OCI-LY3 (cell line): ENCODE results near the gene RIN3.

Experiments
- H2AFZ ChIP-seq: fragments of 200-600, 300-600 bp; shearing (Covaris generic); 2 replicates; pipeline ENCODE4 v1.6.0; 2014; ENCODE audit warnings: antibody characterized with exemption, low read depth, low read length
- H3K27ac ChIP-seq: fragments of 200-600, 300-600 bp; sonication (generic); 2 replicates; pipeline ENCODE4 v1.5.1; 2014; ENCODE audit warnings: mild to moderate bottlenecking, low read length, moderate library complexity, mixed read lengths
- H3K27me3 ChIP-seq: fragments of 200-600, 300-600 bp; sonication (generic); 2 replicates; pipeline ENCODE4 v1.6.1; 2014; ENCODE audit warnings: low read depth, low read length, mixed read lengths
- H3K36me3 ChIP-seq: fragments of 200-600, 300-600 bp; sonication (generic); replicated peaks from 2 replicates; pipeline ENCODE3; 2014; ENCODE audit warnings: low read depth, low read length, mixed read lengths
- H3K4me1 ChIP-seq: fragments of 300-600, 200-600 bp; sonication (generic); 2 replicates; pipeline ENCODE4 v1.6.1; 2014; ENCODE audit warnings: low read length, mixed read lengths
- H3K4me2 ChIP-seq: fragments of 200-600, 300-600 bp; sonication (generic); 2 replicates; pipeline ENCODE4 v1.6.1; 2014; ENCODE audit warnings: low read length, mixed read lengths
- H3K4me3 ChIP-seq: fragments of 300-600, 200-600 bp; sonication (generic); 2 replicates; pipeline ENCODE4 v1.5.1; 2014; ENCODE audit warnings: antibody characterized with exemption, mild to moderate bottlenecking, low read length, moderate library complexity
- H3K79me2 ChIP-seq: fragments of 300-600, 200-600 bp; shearing (Covaris generic); 2 replicates; pipeline ENCODE4 v1.6.1; 2014; ENCODE audit warnings: mild to moderate bottlenecking, low read length, mixed read lengths
- H3K9ac ChIP-seq: fragments of 300-600, 200-600 bp; shearing (Covaris generic); 2 replicates; pipeline ENCODE4 v1.6.0; 2014; ENCODE audit warnings: mild to moderate bottlenecking, low read length, moderate library complexity
- H3K9me3 ChIP-seq: fragments of 200-600, 300-600 bp; shearing (Covaris generic); 2 replicates; pipeline ENCODE4 v1.6.1; 2014; ENCODE audit warnings: low read length, mixed read lengths; ENCODE audit not compliant: insufficient read depth
- H4K20me1 ChIP-seq: fragments of 200-600, 300-600 bp; sonication (generic); 2 replicates; pipeline ENCODE4 v1.6.1; 2016; ENCODE audit warnings: low read length, mixed read lengths; ENCODE audit not compliant: insufficient read depth
- EZH2phosphoT487 ChIP-seq: fragments of 200-600 bp; shearing (Covaris generic); IDR thresholded peaks from 2 replicates; pipeline ENCODE4 v1.6.1; 2018; ENCODE audit warnings: antibody characterized with exemption, mixed run types, low read depth
- TF ChIP-seq, protein P1 (sequence below): fragments of 200-600, 300-600 bp; sonication (generic); IDR thresholded peaks from 2 replicates; pipeline ENCODE4 v1.5.1; 2014; ENCODE audit warnings: antibody characterized with exemption, low read length, low read depth

RIN3 gene

DNA sequence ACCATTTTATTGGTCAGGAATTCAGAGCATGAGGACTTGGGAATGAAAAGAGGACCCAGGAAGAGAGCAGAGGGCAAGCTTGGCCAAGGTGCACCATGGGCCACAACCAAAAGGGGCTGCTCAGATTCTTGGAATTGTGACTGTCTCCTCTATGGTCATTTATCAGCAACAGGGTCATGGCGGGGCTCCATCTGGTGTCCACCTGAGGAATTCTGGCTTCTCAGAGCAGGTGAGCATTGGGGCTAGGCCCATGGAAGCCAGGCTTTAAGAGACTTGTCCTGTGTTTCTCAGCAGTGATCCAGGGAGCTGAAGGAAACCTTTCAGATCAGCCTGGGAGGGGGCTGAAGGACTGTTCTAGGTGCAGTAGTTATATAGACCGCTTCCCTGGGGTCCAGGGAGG is 2.6 kb upstream of the RIN3 start:
- H3K4me2 ChIP-seq = no peak overlapping the region
- no peak overlapping the region for H2AFZ ChIP-seq
- H3K79me2 ChIP-seq = no peaks in the 10 kb centered on the region
- no peaks in the 10 kb centered on the region for H4K20me1 ChIP-seq
- H3K36me3 ChIP-seq = no peaks in the 10 kb centered on the region
- peaks cover 42% of the 10 kb centered on the region for H3K4me1 ChIP-seq
- H3K9ac ChIP-seq = no peak overlapping the region
- no peak overlapping the region for H3K4me3 ChIP-seq
- no peak overlapping the region for H3K27ac ChIP-seq
- no peak for TF ChIP-seq EZH2phosphoT487
- TF ChIP-seq, protein P1, sequence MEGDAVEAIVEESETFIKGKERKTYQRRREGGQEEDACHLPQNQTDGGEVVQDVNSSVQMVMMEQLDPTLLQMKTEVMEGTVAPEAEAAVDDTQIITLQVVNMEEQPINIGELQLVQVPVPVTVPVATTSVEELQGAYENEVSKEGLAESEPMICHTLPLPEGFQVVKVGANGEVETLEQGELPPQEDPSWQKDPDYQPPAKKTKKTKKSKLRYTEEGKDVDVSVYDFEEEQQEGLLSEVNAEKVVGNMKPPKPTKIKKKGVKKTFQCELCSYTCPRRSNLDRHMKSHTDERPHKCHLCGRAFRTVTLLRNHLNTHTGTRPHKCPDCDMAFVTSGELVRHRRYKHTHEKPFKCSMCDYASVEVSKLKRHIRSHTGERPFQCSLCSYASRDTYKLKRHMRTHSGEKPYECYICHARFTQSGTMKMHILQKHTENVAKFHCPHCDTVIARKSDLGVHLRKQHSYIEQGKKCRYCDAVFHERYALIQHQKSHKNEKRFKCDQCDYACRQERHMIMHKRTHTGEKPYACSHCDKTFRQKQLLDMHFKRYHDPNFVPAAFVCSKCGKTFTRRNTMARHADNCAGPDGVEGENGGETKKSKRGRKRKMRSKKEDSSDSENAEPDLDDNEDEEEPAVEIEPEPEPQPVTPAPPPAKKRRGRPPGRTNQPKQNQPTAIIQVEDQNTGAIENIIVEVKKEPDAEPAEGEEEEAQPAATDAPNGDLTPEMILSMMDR = no peak
- H3K9me3 ChIP-seq = no peaks in the 10 kb centered on the region
- peaks cover 33% of the 10 kb centered on the region for H3K27me3 ChIP-seq

DNA sequence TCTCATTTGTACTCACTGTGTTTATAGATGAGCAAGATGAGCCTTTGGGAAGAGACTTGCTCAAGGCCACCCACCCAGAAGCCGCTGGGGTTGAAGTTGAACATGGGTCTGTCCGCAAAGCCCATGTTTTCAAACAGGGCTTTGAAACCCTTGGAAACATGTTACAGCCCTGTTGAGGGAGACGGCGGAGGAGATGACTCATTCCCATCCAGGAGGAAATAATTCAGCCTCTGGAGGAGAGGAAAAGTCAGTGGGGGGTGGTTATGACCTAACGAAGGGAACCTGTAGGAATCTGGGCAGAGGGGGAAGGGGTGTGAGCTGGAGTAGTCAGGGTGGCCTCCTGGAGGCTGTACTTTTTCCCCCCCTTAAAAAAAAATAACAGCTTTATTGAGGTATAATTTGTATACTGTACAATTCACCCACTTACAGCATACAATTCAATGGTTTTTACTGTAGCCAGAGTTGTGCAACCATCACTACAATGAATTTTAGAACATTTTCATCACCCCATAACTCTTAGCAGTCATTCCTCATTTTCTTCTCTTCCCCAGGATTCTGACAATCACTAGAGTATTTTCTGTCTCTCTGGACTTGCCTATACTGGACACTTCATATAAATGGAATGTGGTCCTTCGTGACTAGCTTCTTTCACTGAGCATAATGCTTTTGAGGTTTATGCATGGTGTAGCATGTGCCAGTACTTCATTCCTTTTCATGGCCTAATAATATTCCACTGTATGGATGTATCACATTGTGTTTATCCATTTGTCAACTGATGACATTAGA is 1.9 kb upstream of the RIN3 start:
- H3K36me3 ChIP-seq = no peaks in the 10 kb centered on the region
- peaks cover 26% of the 10 kb centered on the region for H3K27me3 ChIP-seq
- no peaks in the 10 kb centered on the region for H3K9me3 ChIP-seq
- no peaks in the 10 kb centered on the region for H4K20me1 ChIP-seq
- no peak overlapping the region for H3K9ac ChIP-seq
- H3K4me3 ChIP-seq = no peak overlapping the region
- TF ChIP-seq, protein P1 = no peak
- TF ChIP-seq EZH2phosphoT487 = no peak
- no peak overlapping the region for H3K27ac ChIP-seq
- no peak overlapping the region for H3K4me2 ChIP-seq
- H3K4me1 ChIP-seq = peaks cover 42% of the 10 kb centered on the region
- H3K79me2 ChIP-seq = no peaks in the 10 kb centered on the region
- no peak overlapping the region for H2AFZ ChIP-seq

DNA sequence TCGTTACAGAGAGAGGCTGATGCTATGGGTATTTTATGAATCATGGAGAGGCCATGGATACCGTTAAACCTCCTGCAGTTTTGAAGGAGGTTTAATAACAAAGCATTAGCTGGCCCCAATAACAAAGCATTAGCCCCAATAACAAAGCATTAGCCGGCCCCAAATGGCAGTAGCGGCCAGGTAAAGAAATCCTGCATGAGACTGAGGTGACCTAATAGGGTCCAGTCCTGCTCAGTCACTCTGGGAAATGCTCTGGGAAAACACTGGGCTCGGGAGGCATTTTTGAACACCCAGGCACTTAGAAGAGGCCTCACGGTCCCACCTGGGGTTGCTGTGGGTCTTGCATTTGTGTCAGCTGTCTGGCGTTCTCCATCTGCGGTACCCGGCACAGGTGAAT is 776 bp upstream of the RIN3 start:
- Histone ChIP-seq H3K36me3 (no peaks in the 10 kb centered on the region), H3K9ac (peak overlapping the region; percentile 78), H4K20me1 (no peaks in the 10 kb centered on the region), H3K27ac (no peak overlapping the region), H3K4me2 (peak overlapping the region; percentile 85), H2AFZ (peak overlapping the region; percentile 48; the same call in 1 of the 2 replicates), H3K4me3 (peak overlapping the region; percentile 84), H3K79me2 (no peaks in the 10 kb centered on the region), H3K4me1 (peaks cover 33% of the 10 kb centered on the region), H3K27me3 (peaks cover 26% of the 10 kb centered on the region), H3K9me3 (no peaks in the 10 kb centered on the region)
- no peak for TF ChIP-seq EZH2phosphoT487
- TF ChIP-seq, protein P1 = no peak

DNA sequence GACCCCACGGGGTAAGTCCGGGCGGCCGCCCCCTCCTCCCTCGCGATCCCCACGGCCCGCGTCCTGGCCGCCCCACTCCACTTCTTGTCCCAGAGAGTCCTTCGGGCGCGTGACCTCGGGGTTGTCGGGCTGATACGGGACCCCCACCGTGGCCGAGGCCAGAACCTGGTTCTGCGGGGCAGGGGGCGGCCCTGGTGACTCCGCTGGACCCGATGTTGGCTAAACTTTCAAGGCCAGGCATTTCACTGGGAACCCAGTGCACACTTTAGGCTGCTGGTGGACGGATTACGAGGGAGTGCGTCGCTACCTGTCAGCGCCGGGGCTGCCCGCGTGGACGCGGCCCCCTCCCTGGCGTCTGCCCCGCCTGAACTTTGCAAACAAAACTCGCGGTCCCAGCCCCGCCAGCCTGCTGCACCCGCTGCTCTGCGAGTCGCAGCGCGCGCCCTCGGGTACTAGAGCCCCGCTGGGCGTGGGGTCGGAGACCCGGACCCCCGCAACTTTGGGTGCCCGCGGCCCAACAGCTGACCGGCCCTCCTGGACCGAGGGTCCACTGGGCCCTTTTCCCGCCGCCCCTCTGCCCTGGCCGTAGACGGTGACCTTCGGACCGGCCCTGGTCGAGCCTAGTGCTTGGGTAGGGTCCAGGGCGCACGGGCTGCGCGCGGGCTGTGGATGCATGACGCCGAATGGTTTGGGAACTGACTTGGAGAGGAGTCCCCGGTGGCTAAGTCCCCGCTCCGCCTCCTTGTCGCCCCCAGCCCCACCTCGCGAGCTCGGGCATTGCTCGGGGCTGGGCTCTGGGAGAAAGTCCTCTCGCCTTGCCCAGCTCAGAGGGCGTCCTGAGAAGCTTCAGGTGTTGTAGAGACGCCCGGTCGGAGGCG is 624 bp downstream of the RIN3 start:
- Histone ChIP-seq H3K9me3 (no peaks in the 10 kb centered on the region), H3K9ac (peak overlapping the region; percentile 78), H3K4me1 (peaks cover 32% of the 10 kb centered on the region), H3K4me3 (peak overlapping the region; percentile 84), H2AFZ (peak overlapping the region; percentile 78), H3K4me2 (peak overlapping the region; percentile 85), H3K27me3 (peaks cover 17% of the 10 kb centered on the region), H4K20me1 (no peaks in the 10 kb centered on the region), H3K27ac (no peak overlapping the region), H3K79me2 (no peaks in the 10 kb centered on the region), H3K36me3 (no peaks in the 10 kb centered on the region)
- TF ChIP-seq EZH2phosphoT487 = no peak
- TF ChIP-seq, protein P1 = no peak
